ENCODE measurements around the gene ALPK3. TPM values are rescaled to one million over a fixed set of nuclear protein-coding genes. Genes with fewer than 3 reads are reported as not detected.
A peak's percentile ranks its signal among the peaks of the same experiment; 100 is the strongest.

The ALPK3 gene
- total RNA-seq, 1 experiment from 2014 or later, result 0.07 TPM

GRCh38 chr15:84909782-84910181 lies 92.6 kb downstream of the ALPK3 start:
- no peaks in the 10 kb centered on the region for H3K9me3 Mint-ChIP-seq (ENCODE audit: unreplicated experiment)
- ChIA-PET POLR2A (interaction anchor here (0.6 to 0.9 kb wide), 2 partner anchors 161 to 194 kb away, joined by 3 read pairs; partner anchors contain the start of gene SEC11A), CTCF (interaction anchor here (0.7 to 1.3 kb wide), 4 partner anchors 18 to 65 kb away, joined by 3 to 5 read pairs (median 4); no protein-coding TSS in a partner anchor)
- H3K36me3 Mint-ChIP-seq (ENCODE audit: insufficient read depth, unreplicated experiment), result no peaks in the 10 kb centered on the region
- no peak for DNase-seq (ENCODE audit: unreplicated experiment)
- no TSS peak for BruUV-seq (replicated peaks)
- no peak overlapping the region for H3K4me3 Mint-ChIP-seq (ENCODE audit: unreplicated experiment)
- no peak for TF ChIP-seq CTCF (IDR thresholded peaks at IDR 0.05; ENCODE audit: unreplicated experiment)
- H3K4me1 Mint-ChIP-seq (ENCODE audit: insufficient read depth, unreplicated experiment), result peaks cover 28% of the 10 kb centered on the region
- H3K27me3 Mint-ChIP-seq (ENCODE audit: insufficient read depth, unreplicated experiment), result no peaks in the 10 kb centered on the region
- intact Hi-C loops (cut with micrococcal nuclease), result no loop called here
- no peak overlapping the region for H3K27ac Mint-ChIP-seq (ENCODE audit: low read depth, unreplicated experiment)

DNA sequence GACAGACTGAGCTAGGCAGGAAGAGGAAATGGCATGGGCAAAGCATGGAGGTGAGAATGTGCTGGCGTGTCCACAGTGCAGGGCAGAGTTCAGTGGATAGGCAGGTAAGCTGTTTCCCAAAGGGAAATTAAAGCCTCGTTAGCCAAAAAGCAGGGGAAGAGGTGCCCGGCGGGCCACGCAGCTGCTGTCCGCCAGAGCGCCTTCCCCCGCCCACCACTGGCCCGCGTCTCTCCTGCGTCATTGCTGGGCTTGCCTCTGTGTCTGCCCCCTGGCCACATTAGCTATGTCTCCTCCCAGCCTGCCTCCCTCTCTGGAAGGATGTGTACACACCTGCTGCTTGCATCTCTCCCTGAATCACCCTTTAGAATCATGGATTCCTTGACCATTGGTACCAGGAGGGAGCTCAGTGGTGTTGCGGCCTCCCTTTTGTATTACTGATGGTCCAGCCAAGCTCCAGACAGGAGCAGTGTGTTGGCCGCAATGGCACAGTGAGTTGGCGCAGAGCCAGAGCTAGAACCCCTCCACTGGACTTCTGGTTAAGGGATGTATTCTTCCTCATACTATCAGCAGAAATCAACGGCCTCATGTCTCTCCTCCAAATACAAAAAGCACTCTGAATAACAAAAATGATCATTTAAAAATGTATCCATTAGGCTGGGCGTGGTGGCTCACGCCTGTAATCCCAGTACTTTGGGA lies 93.9 kb downstream of the ALPK3 start:
- Mint-ChIP-seq H3K4me1 (ENCODE audit: insufficient read depth, unreplicated experiment) (peaks cover 40% of the 10 kb centered on the region), H3K27me3 (ENCODE audit: insufficient read depth, unreplicated experiment) (no peaks in the 10 kb centered on the region), H3K4me3 (ENCODE audit: unreplicated experiment) (no peak overlapping the region), H3K36me3 (ENCODE audit: insufficient read depth, unreplicated experiment) (no peaks in the 10 kb centered on the region), H3K27ac (ENCODE audit: low read depth, unreplicated experiment) (peak overlapping the region; percentile 86), H3K9me3 (ENCODE audit: unreplicated experiment) (no peaks in the 10 kb centered on the region)
- TF ChIP-seq CTCF (IDR thresholded peaks at IDR 0.05; ENCODE audit: unreplicated experiment), result no peak
- POLR2A ChIA-PET, result no interaction called here
- DNase-seq (ENCODE audit: unreplicated experiment), result peak; percentile 71
- no TSS peak for BruUV-seq (replicated peaks)
- intact Hi-C loops (cut with micrococcal nuclease), result no loop called here
- CTCF ChIA-PET, result interaction anchor here (0.6 to 1.8 kb wide), 3 partner anchors 17 to 153 kb away, joined by 3 to 4 read pairs (median 3); no protein-coding TSS in a partner anchor

- no peak for TF ChIP-seq CTCF (IDR thresholded peaks at IDR 0.05; ENCODE audit: unreplicated experiment)
- Mint-ChIP-seq H3K36me3 (ENCODE audit: insufficient read depth, unreplicated experiment) (no peaks in the 10 kb centered on the region), H3K27ac (ENCODE audit: low read depth, unreplicated experiment) (peak overlapping the region; percentile 86), H3K4me3 (ENCODE audit: unreplicated experiment) (peak overlapping the region; percentile 28), H3K27me3 (ENCODE audit: insufficient read depth, unreplicated experiment) (no peaks in the 10 kb centered on the region), H3K4me1 (ENCODE audit: insufficient read depth, unreplicated experiment) (peaks cover 40% of the 10 kb centered on the region), H3K9me3 (ENCODE audit: unreplicated experiment) (no peaks in the 10 kb centered on the region)
- ChIA-PET POLR2A (interaction anchor here (1.1 kb wide), 2 partner anchors 163 to 258 kb away, joined by 3 to 4 read pairs; partner anchors contain the start of gene WDR73), CTCF (interaction anchor here (0.6 to 1.8 kb wide), 3 partner anchors 13 to 19 kb away, joined by 3 to 4 read pairs (median 4); no protein-coding TSS in a partner anchor)
- intact Hi-C loops (cut with micrococcal nuclease), result no loop called here
- DNase-seq (ENCODE audit: unreplicated experiment), result peak; percentile 97
- TSS peak; percentile 84 for BruUV-seq (replicated peaks)
These were observed 94.9 kb downstream of the ALPK3 start for GRCh38 chr15:84911879-84912660.

DNA sequence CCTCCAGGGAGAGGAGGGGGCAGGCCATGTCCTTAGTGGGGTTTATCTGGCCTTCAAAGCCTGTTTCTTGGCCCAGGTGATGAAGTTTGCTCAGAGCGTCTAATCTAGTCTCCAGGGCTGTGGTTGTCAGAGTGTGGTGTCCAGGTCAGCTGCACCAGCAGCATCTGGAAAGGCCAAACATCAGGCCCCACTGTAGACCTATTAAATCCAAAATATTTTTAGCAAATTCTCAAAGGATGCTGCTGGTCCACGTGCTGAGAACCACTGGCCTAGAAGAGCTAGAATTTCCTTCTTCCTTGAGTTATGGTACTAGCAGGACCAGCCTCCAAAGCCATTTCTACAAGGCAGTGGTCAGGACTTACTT lies 96.2 kb downstream of the ALPK3 start:
- intact Hi-C loops (cut with micrococcal nuclease), result no loop called here
- Mint-ChIP-seq H3K36me3 (ENCODE audit: insufficient read depth, unreplicated experiment) (no peaks in the 10 kb centered on the region), H3K4me3 (ENCODE audit: unreplicated experiment) (no peak overlapping the region), H3K27me3 (ENCODE audit: insufficient read depth, unreplicated experiment) (no peaks in the 10 kb centered on the region), H3K9me3 (ENCODE audit: unreplicated experiment) (no peaks in the 10 kb centered on the region), H3K27ac (ENCODE audit: low read depth, unreplicated experiment) (no peak overlapping the region), H3K4me1 (ENCODE audit: insufficient read depth, unreplicated experiment) (peaks cover 40% of the 10 kb centered on the region)
- TF ChIP-seq CTCF (IDR thresholded peaks at IDR 0.05; ENCODE audit: unreplicated experiment), result no peak
- no TSS peak for BruUV-seq (replicated peaks)
- ChIA-PET CTCF (interaction anchor here (0.6 to 1.4 kb wide), 2 partner anchors 20 to 431 kb away, joined by 3 to 4 read pairs; no protein-coding TSS in a partner anchor), POLR2A (no interaction called here)
- DNase-seq (ENCODE audit: unreplicated experiment), result no peak
